Measurements from ENCODE around the gene LRRC75A.
A peak's percentile ranks its signal among the peaks of the same experiment; 100 is the strongest.

LRRC75A gene

DNA sequence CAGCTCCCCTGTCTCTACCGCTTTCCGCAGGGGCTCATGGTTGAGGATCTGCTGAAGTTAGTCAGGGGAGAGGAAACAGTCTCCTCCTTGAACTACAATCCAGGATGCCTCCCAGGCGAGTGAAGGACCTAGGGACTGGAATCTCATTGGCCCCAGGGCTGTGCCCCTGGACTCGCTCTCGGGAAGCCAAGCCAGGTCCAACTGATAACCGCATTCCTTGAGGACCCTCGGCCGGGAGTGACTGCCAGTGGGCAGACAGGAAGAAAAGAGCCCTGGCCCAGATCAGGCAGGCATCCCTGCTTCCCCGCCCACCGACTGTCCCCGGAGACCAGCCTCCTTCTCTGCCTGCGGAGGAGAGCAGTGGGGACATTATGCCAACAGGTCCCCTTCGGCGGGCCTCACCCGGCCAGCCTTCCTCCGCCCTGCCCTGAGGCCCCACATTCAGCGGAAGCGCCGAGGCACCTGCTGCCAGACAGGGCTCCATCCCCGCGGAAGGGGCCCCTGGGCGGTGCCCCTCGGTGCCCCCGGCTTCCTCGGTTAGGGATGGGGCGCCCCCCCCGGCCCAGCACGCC, 776 bp downstream of the LRRC75A start:
- no peaks in the 10 kb centered on the region for H3K9me3 ChIP-seq (ENCODE audit: control insufficient read depth, low read length)
- H3K27me3 ChIP-seq (ENCODE audit: control insufficient read depth, insufficient read depth, low read length), result peaks cover 8% of the 10 kb centered on the region
- H3K4me3 ChIP-seq (ENCODE audit: low read length), result peak overlapping the region; percentile 2
- peaks cover 29% of the 10 kb centered on the region for H3K4me1 ChIP-seq (ENCODE audit: control insufficient read depth, insufficient read depth, low read length)
- H3K36me3 ChIP-seq (ENCODE audit: control insufficient read depth, insufficient read depth, low read length), result no peaks in the 10 kb centered on the region
- H3K9ac ChIP-seq (ENCODE audit: low read length), result peak overlapping the region; percentile 10

DNA sequence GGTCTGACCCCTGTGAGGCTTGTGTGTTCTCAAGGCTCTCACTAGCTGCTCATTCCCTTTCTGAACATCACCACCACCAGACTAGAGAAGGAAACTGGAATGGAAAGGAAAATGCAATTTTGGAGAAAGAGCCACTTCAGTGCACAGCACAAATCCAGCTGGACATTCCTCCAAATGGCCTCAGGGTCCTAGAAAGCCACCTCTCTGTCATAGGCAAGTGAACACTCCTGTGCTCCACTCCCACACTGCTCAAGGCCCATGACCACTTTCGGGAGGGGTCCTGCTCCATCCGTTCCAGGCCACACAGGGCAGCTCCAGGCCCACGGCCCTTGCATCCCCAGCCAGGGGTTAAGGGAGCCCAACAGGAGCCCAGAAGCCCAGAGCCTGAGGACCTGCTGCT, 2.6 kb downstream of the LRRC75A start:
- no peaks in the 10 kb centered on the region for H3K9me3 ChIP-seq (ENCODE audit: control insufficient read depth, low read length)
- peaks cover 37% of the 10 kb centered on the region for H3K4me1 ChIP-seq (ENCODE audit: control insufficient read depth, insufficient read depth, low read length)
- no peak overlapping the region for H3K4me3 ChIP-seq (ENCODE audit: low read length)
- no peaks in the 10 kb centered on the region for H3K36me3 ChIP-seq (ENCODE audit: control insufficient read depth, insufficient read depth, low read length)
- peaks cover 8% of the 10 kb centered on the region for H3K27me3 ChIP-seq (ENCODE audit: control insufficient read depth, insufficient read depth, low read length)
- H3K9ac ChIP-seq (ENCODE audit: low read length), result no peak overlapping the region

DNA sequence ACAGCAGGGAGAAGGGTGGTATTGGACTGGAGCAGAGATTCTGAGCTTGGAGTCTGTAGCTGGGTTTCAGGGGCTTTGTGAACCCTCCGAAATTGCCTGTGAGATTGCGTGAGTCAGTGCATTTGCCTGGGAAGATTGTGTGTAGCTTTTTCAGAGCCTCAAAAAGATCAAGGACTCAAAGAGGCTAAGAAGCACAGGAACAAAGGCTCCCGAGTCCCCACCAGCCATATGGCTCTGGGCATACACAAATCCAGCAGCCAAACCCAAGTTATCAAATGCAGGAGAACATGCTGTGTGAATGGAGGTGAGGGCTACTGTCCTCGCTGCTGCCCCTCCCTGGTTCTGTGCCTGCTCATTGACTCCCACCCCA, 3.0 kb downstream of the LRRC75A start:
- no peak overlapping the region for H3K4me3 ChIP-seq (ENCODE audit: low read length)
- H3K4me1 ChIP-seq (ENCODE audit: control insufficient read depth, insufficient read depth, low read length), result peaks cover 37% of the 10 kb centered on the region
- H3K9me3 ChIP-seq (ENCODE audit: control insufficient read depth, low read length), result no peaks in the 10 kb centered on the region
- H3K9ac ChIP-seq (ENCODE audit: low read length), result no peak overlapping the region
- H3K27me3 ChIP-seq (ENCODE audit: control insufficient read depth, insufficient read depth, low read length), result peaks cover 8% of the 10 kb centered on the region
- H3K36me3 ChIP-seq (ENCODE audit: control insufficient read depth, insufficient read depth, low read length), result no peaks in the 10 kb centered on the region

DNA sequence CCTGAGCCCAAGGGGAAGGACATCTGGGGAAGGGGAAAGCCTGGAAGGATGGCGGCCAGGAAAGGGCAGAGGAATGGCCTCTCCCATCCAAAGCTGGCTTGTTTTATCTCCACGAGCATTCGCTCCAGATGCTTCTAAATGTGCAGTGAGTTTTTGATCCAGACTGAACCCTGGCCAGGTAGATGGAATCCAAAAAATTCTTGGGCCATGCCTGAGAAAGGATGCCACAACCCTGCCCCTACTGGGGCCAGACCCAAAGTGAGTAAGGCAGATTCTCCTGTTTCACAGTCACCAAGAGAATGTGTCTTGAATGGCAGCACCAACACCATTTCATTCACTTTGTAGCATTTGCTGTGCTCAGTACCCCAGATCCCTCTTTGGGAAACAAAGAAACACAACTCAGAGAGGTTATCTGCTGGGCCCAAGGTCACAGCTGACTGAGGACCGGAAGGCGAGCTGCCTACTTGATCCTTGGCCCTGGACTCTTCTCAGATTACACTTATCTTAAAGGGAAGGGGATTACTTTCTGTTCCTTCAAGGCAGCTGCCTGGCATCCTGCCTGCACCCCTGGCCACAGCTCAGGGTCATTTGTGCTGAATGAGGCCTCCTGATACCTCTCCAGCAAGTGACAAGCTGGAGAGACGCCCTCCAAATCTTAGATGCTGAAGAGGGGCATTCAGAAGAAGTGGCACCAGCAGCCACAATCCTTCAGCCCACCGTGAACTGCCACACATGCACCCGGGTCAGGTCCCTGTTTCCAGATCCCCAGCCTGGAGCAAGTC, 3.6 kb downstream of the LRRC75A start:
- Histone ChIP-seq H3K4me1 (ENCODE audit: control insufficient read depth, insufficient read depth, low read length) (peaks cover 37% of the 10 kb centered on the region), H3K4me3 (ENCODE audit: low read length) (no peak overlapping the region), H3K36me3 (ENCODE audit: control insufficient read depth, insufficient read depth, low read length) (no peaks in the 10 kb centered on the region), H3K9ac (ENCODE audit: low read length) (no peak overlapping the region), H3K27me3 (ENCODE audit: control insufficient read depth, insufficient read depth, low read length) (peaks cover 8% of the 10 kb centered on the region), H3K9me3 (ENCODE audit: control insufficient read depth, low read length) (no peaks in the 10 kb centered on the region)

DNA sequence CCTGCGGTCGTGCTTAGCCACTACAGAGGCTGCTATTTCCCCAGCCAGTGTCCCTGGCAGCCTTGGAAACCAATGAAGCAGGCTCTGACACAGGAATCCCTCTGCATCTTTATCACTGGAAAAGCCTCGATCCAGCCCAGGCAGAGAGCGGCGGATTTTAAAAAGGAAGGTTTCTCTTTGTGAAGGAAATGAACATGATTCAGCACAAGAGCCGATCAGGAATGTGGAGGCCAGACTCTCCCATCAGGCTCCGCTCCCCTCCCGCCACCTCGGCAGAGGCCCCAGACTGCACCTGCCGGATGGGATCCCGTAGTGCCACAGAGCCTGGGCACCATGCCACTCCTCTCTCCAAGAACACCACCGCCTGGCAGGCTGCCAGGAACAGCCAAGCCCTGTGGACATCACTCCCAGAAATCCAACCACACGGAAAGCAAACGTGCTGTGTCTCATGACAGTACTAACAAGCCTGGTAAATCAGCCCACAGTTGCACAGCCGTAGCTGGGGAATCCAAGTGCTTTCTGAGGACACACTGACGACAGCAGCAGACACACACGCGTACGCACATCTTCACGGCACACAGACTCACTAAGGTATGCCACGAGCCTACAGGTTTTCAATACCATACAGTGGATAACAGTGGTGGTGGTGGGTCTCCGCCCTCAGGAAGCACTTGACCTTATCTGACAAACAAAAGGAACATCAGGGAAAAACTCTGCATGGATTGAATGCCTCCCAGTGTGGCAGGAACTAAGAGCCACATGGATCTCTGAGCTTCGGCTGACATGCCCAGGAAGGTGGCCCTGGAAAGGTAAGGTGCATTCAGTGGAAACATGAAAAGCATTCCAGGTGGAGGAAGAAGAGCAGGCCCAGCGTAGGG, 5.4 kb downstream of the LRRC75A start:
- Histone ChIP-seq H3K27me3 (ENCODE audit: control insufficient read depth, insufficient read depth, low read length) (peaks cover 8% of the 10 kb centered on the region), H3K4me3 (ENCODE audit: low read length) (no peak overlapping the region), H3K4me1 (ENCODE audit: control insufficient read depth, insufficient read depth, low read length) (peaks cover 31% of the 10 kb centered on the region), H3K9ac (ENCODE audit: low read length) (peak overlapping the region; percentile 45), H3K36me3 (ENCODE audit: control insufficient read depth, insufficient read depth, low read length) (no peaks in the 10 kb centered on the region), H3K9me3 (ENCODE audit: control insufficient read depth, low read length) (no peaks in the 10 kb centered on the region)

DNA sequence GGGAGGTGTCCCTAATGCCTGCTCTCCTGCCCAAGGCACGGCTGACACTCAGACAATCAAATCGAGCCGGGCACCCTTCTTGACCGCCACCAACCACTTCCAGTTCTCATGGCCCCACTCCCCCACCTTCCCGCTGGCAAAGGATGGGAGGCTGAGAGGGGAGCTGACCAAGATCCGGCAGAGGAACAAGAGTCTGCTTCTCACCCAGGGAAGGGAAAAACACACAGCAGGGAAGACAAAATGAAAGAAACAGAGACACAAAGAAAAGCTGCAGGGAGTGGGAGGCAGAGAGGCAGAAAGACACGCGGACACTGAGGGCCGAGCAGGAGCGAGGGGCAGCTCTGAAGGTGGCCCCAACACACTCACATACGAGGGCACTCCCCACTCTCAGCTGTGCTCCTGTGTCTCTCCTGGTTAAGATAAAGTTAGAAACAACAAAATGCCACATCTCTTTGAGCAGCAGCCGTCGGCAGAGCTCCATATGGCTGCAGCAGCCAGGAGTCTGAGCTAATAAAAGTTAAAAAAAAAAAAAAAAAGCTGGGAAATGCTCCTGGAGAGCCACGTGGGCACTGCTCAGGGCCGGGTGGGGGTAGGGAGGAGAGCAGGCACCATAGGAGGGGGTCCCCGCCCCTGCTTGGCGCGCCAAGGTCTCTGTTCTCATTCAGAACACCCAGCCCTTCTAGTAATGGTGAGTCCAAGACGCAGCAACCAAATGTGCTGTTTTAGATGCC, 7.4 kb downstream of the LRRC75A start:
- Histone ChIP-seq H3K36me3 (ENCODE audit: control insufficient read depth, insufficient read depth, low read length) (no peaks in the 10 kb centered on the region), H3K9ac (ENCODE audit: low read length) (no peak overlapping the region), H3K4me1 (ENCODE audit: control insufficient read depth, insufficient read depth, low read length) (peaks cover 23% of the 10 kb centered on the region), H3K27me3 (ENCODE audit: control insufficient read depth, insufficient read depth, low read length) (no peaks in the 10 kb centered on the region), H3K9me3 (ENCODE audit: control insufficient read depth, low read length) (no peaks in the 10 kb centered on the region), H3K4me3 (ENCODE audit: low read length) (no peak overlapping the region)

DNA sequence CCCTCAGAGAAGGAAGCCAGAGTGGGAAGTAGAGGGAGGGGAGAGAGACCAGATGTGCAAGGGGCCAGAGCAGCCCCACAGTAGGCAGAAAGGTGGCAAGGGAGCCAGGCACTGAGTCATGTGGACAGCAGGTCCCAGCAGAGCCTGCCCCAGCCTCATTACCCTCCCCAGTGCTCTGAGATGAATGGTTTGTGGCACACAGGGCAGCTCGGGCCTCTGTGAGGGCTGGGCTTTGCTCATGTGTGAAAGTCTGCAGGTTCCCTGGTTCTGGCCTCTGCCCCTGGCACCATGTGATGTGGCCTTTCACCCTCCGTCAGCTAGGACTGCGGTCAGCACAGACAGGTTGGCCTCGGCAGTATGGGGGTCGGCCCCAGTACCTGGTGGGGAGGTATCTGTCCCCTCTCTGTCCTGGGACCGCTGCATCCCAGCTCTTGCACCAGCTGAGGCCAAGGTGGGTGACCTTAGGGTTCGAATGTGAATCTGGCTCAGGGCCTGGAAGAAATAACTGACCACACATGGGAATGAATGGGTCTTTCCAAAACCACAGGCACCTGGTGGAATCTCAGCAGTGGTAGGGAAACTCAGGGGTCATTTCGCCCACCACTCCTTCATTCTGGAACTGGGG, 8.9 kb downstream of the LRRC75A start:
- H3K27me3 ChIP-seq (ENCODE audit: control insufficient read depth, insufficient read depth, low read length), result no peaks in the 10 kb centered on the region
- no peaks in the 10 kb centered on the region for H3K9me3 ChIP-seq (ENCODE audit: control insufficient read depth, low read length)
- H3K4me3 ChIP-seq (ENCODE audit: low read length), result no peak overlapping the region
- no peak overlapping the region for H3K9ac ChIP-seq (ENCODE audit: low read length)
- peaks cover 23% of the 10 kb centered on the region for H3K4me1 ChIP-seq (ENCODE audit: control insufficient read depth, insufficient read depth, low read length)
- H3K36me3 ChIP-seq (ENCODE audit: control insufficient read depth, insufficient read depth, low read length), result no peaks in the 10 kb centered on the region

DNA sequence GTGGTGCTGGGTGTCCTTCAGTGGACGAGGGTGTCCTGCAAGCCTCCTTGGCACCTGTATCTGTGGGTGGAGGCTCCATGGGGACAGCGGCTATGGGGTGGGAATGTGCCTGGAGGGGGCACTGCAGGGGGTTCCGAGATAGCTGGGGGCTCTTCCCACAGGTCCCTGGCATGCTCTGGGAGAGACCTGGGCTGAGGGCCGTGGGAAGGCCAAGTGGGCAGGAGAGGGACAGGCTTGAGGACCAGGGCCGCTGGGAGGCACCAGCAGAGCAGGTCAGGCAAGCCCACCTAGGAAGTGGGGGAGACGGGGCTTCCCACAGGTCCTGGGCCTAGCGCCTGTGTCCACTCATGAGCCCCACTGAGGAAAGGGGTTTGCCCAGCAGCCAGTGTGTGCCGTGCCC, 9.7 kb downstream of the LRRC75A start:
- Histone ChIP-seq H3K36me3 (ENCODE audit: control insufficient read depth, insufficient read depth, low read length) (no peaks in the 10 kb centered on the region), H3K9me3 (ENCODE audit: control insufficient read depth, low read length) (no peaks in the 10 kb centered on the region), H3K9ac (ENCODE audit: low read length) (no peak overlapping the region), H3K27me3 (ENCODE audit: control insufficient read depth, insufficient read depth, low read length) (no peaks in the 10 kb centered on the region), H3K4me3 (ENCODE audit: low read length) (no peak overlapping the region), H3K4me1 (ENCODE audit: control insufficient read depth, insufficient read depth, low read length) (peaks cover 18% of the 10 kb centered on the region)

DNA sequence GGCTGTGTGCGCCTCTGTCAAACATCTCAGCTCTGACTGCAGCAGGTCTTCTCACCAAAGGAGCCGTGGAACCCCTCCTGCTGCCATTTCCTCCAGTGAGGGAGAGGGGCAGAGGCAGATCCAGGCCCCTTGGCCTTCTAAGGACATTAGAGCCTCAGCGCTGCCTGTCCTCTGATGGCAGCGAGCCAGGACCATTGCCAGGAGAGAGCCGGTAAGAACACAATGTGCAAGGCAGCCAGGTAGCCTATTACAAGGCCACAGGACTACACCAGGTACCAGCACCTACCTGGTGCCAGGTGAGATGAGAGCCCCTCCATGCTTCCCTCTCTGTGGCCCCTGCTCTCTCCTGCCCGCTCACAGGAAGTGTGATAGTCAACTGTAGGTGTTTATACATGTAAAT, 11.0 kb downstream of the LRRC75A start:
- H3K36me3 ChIP-seq (ENCODE audit: control insufficient read depth, insufficient read depth, low read length), result no peaks in the 10 kb centered on the region
- H3K9me3 ChIP-seq (ENCODE audit: control insufficient read depth, low read length), result no peaks in the 10 kb centered on the region
- H3K4me1 ChIP-seq (ENCODE audit: control insufficient read depth, insufficient read depth, low read length), result peaks cover 6% of the 10 kb centered on the region
- no peak overlapping the region for H3K9ac ChIP-seq (ENCODE audit: low read length)
- H3K4me3 ChIP-seq (ENCODE audit: low read length), result no peak overlapping the region
- no peaks in the 10 kb centered on the region for H3K27me3 ChIP-seq (ENCODE audit: control insufficient read depth, insufficient read depth, low read length)

DNA sequence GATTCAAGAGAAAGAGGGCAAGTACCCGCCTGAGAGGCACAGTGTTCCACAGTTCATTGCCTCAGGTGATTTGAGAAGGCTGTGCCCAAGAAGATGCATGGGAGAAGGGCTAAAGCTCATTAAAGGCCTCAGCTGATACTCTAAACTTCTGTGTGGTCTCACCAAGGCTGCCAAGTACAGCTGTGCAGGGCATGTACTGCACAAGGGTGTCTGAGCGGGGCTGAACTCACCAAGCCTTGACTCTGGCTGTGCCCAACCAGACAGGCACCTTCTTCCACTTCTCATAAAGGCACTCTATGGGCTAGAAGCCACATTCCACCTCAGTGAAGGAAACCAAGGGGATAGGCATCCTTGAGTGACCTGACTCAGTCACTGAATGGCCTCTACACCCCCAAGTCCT, 12.7 kb downstream of the LRRC75A start:
- Histone ChIP-seq H3K4me3 (ENCODE audit: low read length) (no peak overlapping the region), H3K9me3 (ENCODE audit: control insufficient read depth, low read length) (no peaks in the 10 kb centered on the region), H3K36me3 (ENCODE audit: control insufficient read depth, insufficient read depth, low read length) (no peaks in the 10 kb centered on the region), H3K9ac (ENCODE audit: low read length) (no peak overlapping the region), H3K4me1 (ENCODE audit: control insufficient read depth, insufficient read depth, low read length) (no peaks in the 10 kb centered on the region), H3K27me3 (ENCODE audit: control insufficient read depth, insufficient read depth, low read length) (no peaks in the 10 kb centered on the region)

DNA sequence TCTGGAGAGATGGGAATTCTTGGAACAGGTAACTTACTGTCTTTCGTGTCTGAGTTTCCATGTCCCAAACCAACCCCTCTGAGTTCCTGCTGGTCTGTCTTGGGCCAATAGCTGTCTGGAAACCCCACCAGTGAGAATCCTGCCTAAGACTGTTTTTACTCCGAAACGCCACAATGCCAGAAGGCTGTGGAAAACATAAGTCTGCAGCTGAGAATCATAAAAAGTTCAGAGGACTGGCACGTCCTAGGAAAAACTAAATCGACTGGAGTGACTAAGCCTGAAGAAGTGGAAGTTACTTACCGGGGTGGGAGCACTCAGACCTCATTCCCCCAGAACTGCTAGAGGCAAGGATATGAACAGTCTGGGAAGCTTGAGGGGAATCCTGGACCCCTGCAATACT, 13.3 kb downstream of the LRRC75A start:
- no peak overlapping the region for H3K4me3 ChIP-seq (ENCODE audit: low read length)
- no peaks in the 10 kb centered on the region for H3K36me3 ChIP-seq (ENCODE audit: control insufficient read depth, insufficient read depth, low read length)
- H3K4me1 ChIP-seq (ENCODE audit: control insufficient read depth, insufficient read depth, low read length), result no peaks in the 10 kb centered on the region
- no peaks in the 10 kb centered on the region for H3K27me3 ChIP-seq (ENCODE audit: control insufficient read depth, insufficient read depth, low read length)
- H3K9ac ChIP-seq (ENCODE audit: low read length), result no peak overlapping the region
- H3K9me3 ChIP-seq (ENCODE audit: control insufficient read depth, low read length), result no peaks in the 10 kb centered on the region

Data from mucosa of stomach (tissue), 1 donor.